ENCODE measurements around the gene CNKSR2.

Gene CNKSR2

GRCh38 chrX:21620234-21620633 is 246.0 kb downstream of the CNKSR2 start:
- TF ChIP-seq EZH2 (optimal IDR thresholded peaks at IDR 0.05; ENCODE audit: low read depth, low read length), result no peak
- TF ChIP-seq CTCF (IDR thresholded peaks at IDR 0.05; ENCODE audit: low read length), result no peak
- H2AFZ ChIP-seq (ENCODE audit: low read length), result no peak overlapping the region
- H3K27me3 ChIP-seq (replicated peaks; ENCODE audit: insufficient read depth, low read length), result no peaks in the 10 kb centered on the region

GRCh38 chrX:21623778-21624501 is 249.7 kb downstream of the CNKSR2 start:
- Histone ChIP-seq H2AFZ (ENCODE audit: low read length) (no peak overlapping the region), H3K79me2 (ENCODE audit: low read length) (no peaks in the 10 kb centered on the region), H3K36me3 (replicated peaks; ENCODE audit: insufficient read depth, low read length) (no peaks in the 10 kb centered on the region), H3K9me3 (replicated peaks; ENCODE audit: insufficient read depth, low read length) (no peaks in the 10 kb centered on the region), H3K4me2 (ENCODE audit: low read depth, low read length) (no peak overlapping the region), H3F3A (ENCODE audit: insufficient read depth, low read length) (no peaks in the 10 kb centered on the region), H3K4me3 (ENCODE audit: low read length) (no peak overlapping the region), H4K20me1 (ENCODE audit: insufficient read depth, low read length) (no peaks in the 10 kb centered on the region), H3K27ac (ENCODE audit: low read length) (no peak overlapping the region), H3K4me1 (ENCODE audit: low read length) (no peaks in the 10 kb centered on the region), H3K9me2 (replicated peaks; ENCODE audit: insufficient read depth, low read length) (no peaks in the 10 kb centered on the region), H3K27me3 (replicated peaks; ENCODE audit: insufficient read depth, low read length) (no peaks in the 10 kb centered on the region), H3K9ac (ENCODE audit: low read length) (no peak overlapping the region)
- DNase-seq, result no peak
- TF ChIP-seq EZH2 (optimal IDR thresholded peaks at IDR 0.05; ENCODE audit: low read depth, low read length) (no peak), EZH2phosphoT487 (IDR thresholded peaks at IDR 0.05; ENCODE audit: low read length) (no peak), CTCF (IDR thresholded peaks at IDR 0.05; ENCODE audit: low read length) (no peak)

More at GRCh38 chrX:21620234-21620633, 246.0 kb downstream of the CNKSR2 start:
- Histone ChIP-seq H3K79me2 (ENCODE audit: low read length) (no peaks in the 10 kb centered on the region), H3K9ac (ENCODE audit: low read length) (no peak overlapping the region), H3K9me3 (replicated peaks; ENCODE audit: insufficient read depth, low read length) (no peaks in the 10 kb centered on the region), H3K27ac (ENCODE audit: low read length) (no peak overlapping the region), H3K4me2 (ENCODE audit: low read depth, low read length) (no peak overlapping the region), H3F3A (ENCODE audit: insufficient read depth, low read length) (no peaks in the 10 kb centered on the region), H4K20me1 (ENCODE audit: insufficient read depth, low read length) (no peaks in the 10 kb centered on the region), H3K4me1 (ENCODE audit: low read length) (no peaks in the 10 kb centered on the region), H3K36me3 (replicated peaks; ENCODE audit: insufficient read depth, low read length) (no peaks in the 10 kb centered on the region), H3K4me3 (ENCODE audit: low read length) (no peak overlapping the region), H3K9me2 (replicated peaks; ENCODE audit: insufficient read depth, low read length) (no peaks in the 10 kb centered on the region)
- no peak for DNase-seq

- Histone ChIP-seq H3K9me3 (replicated peaks; ENCODE audit: insufficient read depth, low read length) (no peaks in the 10 kb centered on the region), H3K9me2 (replicated peaks; ENCODE audit: insufficient read depth, low read length) (no peaks in the 10 kb centered on the region), H3K27me3 (replicated peaks; ENCODE audit: insufficient read depth, low read length) (no peaks in the 10 kb centered on the region), H3K4me1 (ENCODE audit: low read length) (no peaks in the 10 kb centered on the region), H3K9ac (ENCODE audit: low read length) (no peak overlapping the region), H3K4me2 (ENCODE audit: low read depth, low read length) (no peak overlapping the region), H3F3A (ENCODE audit: insufficient read depth, low read length) (no peaks in the 10 kb centered on the region), H3K4me3 (ENCODE audit: low read length) (no peak overlapping the region), H4K20me1 (ENCODE audit: insufficient read depth, low read length) (no peaks in the 10 kb centered on the region), H3K36me3 (replicated peaks; ENCODE audit: insufficient read depth, low read length) (no peaks in the 10 kb centered on the region), H2AFZ (ENCODE audit: low read length) (no peak overlapping the region), H3K79me2 (ENCODE audit: low read length) (no peaks in the 10 kb centered on the region), H3K27ac (ENCODE audit: low read length) (no peak overlapping the region)
- TF ChIP-seq CTCF (IDR thresholded peaks at IDR 0.05; ENCODE audit: low read length), result no peak
- no peak for TF ChIP-seq EZH2 (optimal IDR thresholded peaks at IDR 0.05; ENCODE audit: low read depth, low read length)
- TF ChIP-seq EZH2phosphoT487 (IDR thresholded peaks at IDR 0.05; ENCODE audit: low read length), result no peak
- no peak for DNase-seq
Measured at GRCh38 chrX:21632027-21632426, 257.8 kb downstream of the CNKSR2 start.
